GM12892 (cell line): Measurements from ENCODE around the gene HOXA1.

Experiments used
- DNase-seq: peaks from one replicate; pipeline ENCODE4 v3.0.0; 2011; ENCODE audit not compliant: insufficient read length
- FAIRE-seq: peaks from 2 replicates; lab custom pipeline; 2011; peaks lifted over from hg19 to GRCh38; lab: Jason Lieb, UNC
- POLR2A ChIP-seq: IDR thresholded peaks from 2 replicates; pipeline ENCODE4 v1.6.1; 2011; ENCODE audit warnings: low read depth, low read length, control low read depth
- POLR2AphosphoS5 ChIP-seq: IDR thresholded peaks from 2 replicates; pipeline ENCODE4 v1.6.1; 2011; ENCODE audit warnings: low read depth, low read length, control low read depth
- TAF1 ChIP-seq: IDR thresholded peaks from 2 replicates; pipeline ENCODE4 v1.6.1; 2011; ENCODE audit warnings: low read depth, mild to moderate bottlenecking, control low read depth, low read length, borderline replicate concordance

The HOXA1 gene

GRCh38 chr7:27140126-27140857, 44.5 kb upstream of the HOXA1 start:
- TF ChIP-seq POLR2A: no peak
- no peak for TF ChIP-seq POLR2AphosphoS5
- TF ChIP-seq TAF1: no peak
- DNase-seq (no peak), FAIRE-seq (no peak)

GRCh38 chr7:27139334-27140125, 43.7 kb upstream of the HOXA1 start:
- DNase-seq: no peak
- TF ChIP-seq POLR2AphosphoS5 (no peak), TAF1 (no peak), POLR2A (no peak)
- no peak for FAIRE-seq

DNA sequence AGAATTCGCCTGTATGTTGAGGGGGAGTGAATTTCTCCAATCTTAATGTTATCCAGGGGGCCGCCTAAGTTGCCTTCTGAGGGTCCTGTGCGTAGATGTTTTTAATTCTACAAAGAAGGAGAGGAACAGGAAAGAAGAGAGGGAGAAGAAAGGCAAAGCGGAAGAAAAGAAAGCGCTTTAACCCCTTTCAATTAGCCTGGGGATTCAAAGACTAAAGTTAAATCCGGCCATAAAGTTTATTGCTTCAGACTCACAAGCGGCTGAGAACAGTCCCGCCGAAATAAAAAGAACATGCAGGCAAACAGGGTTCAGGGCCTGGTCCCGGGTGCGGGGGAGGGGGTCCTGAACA, 43.2 kb upstream of the HOXA1 start:
- TF ChIP-seq POLR2AphosphoS5 (no peak), TAF1 (no peak), POLR2A (no peak)
- DNase-seq: no peak
- FAIRE-seq: no peak

DNA sequence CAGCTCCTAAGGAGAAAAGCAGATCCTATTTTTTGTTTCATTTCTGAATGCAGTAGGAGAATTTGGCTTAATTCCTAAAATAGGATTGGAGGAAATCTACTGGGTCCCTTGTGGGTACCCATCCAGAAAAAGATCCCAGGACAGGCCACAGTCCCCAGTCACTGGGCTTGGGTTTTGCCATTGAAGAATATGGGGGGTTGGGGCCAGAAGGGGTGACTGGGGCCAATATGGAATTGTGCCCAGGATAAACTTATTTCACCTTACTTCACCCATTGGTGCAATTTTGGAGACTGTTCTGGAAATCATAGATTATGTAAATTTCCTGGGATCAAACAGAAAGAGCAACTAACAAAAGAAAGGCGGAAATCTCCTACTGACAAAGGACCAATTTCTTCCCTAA, 42.7 kb upstream of the HOXA1 start:
- TF ChIP-seq POLR2AphosphoS5 (no peak), POLR2A (no peak), TAF1 (no peak)
- FAIRE-seq: no peak
- no peak for DNase-seq

GRCh38 chr7:27137640-27138315, 42.0 kb upstream of the HOXA1 start:
- TF ChIP-seq POLR2A (no peak), POLR2AphosphoS5 (no peak), TAF1 (no peak)
- no peak for DNase-seq
- no peak for FAIRE-seq

GRCh38 chr7:27134392-27134791, 38.6 kb upstream of the HOXA1 start:
- FAIRE-seq (no peak), DNase-seq (no peak)
- TF ChIP-seq TAF1 (no peak), POLR2AphosphoS5 (no peak), POLR2A (no peak)

DNA sequence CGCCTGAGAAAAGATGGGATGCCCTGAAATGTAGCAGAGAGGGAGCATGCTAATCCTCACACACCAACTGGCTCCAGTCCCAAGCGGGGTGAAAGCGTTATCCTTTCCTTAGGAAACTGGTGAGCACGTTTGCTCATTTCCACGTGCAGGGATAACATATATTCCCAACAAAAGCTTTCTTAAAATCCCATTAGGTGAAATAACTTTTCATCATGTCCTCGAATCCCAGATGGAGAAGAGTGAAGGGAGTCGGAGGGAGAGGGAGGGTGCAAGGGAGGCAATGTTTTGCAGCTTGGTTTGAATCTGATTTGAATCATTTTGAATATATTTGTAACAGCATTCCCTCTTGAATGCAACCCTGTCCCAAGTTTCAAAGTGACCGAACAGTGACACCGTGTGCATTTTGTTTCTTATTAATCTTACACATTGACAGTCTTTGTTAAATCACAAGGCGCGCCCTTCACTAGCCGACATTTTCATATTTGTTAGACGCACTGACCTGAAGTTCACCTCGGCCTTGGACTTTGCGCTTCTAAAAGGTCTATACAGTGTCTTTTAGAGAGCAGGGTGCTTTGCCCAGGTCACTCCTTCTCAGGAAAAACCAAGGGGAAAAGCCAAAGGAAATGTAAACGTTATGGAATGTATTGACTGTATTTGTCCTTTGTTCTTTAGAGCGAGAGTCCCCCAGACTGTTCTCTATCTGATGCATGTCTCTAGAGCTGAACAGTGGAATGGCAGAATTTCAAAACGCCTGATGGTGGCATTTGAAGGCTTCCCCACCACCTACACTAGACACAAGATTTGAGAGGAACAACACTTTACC, 37.8 kb upstream of the HOXA1 start:
- no peak for FAIRE-seq
- TF ChIP-seq POLR2AphosphoS5 (no peak), TAF1 (no peak), POLR2A (no peak)

GRCh38 chr7:27132978-27133377, 37.2 kb upstream of the HOXA1 start:
- DNase-seq (no peak), FAIRE-seq (no peak)
- no peak for TF ChIP-seq TAF1

More for the DNA sequence above, 37.8 kb upstream of the HOXA1 start:
- DNase-seq: no peak

- TF ChIP-seq TAF1 (no peak), POLR2AphosphoS5 (no peak), POLR2A (no peak)
- FAIRE-seq: no peak
- DNase-seq: no peak
Measured at GRCh38 chr7:27132214-27132613, 36.4 kb upstream of the HOXA1 start.

DNA sequence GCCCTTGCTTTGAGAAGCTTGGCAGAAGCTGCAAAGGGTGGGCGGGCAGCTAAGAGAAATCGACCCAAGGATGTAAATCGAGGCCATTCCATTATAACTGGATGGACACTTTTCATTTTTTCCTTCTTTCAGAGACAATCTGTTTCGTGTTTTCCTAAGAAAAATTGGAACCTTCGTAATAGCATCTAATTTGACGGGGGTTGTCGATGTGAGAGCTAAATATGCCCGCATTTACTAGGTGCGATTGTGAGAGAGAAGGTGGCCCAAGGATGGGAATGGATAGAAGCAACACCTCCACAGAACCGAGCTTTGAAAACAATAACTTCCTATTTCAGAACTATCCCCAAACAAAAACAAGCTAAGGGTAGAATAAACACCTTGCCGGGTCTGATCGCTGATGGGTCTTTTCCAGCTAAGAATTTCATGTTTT, 35.6 kb upstream of the HOXA1 start:
- TF ChIP-seq POLR2A (no peak), TAF1 (no peak), POLR2AphosphoS5 (no peak)
- FAIRE-seq: no peak

More for the DNA sequence above, 35.6 kb upstream of the HOXA1 start:
- DNase-seq: no peak
